Kidney glomerular epithelial cell (primary cell): ENCODE data around the gene FBLN1.
A peak's percentile ranks its signal among the peaks of the same experiment; 100 is the strongest.
"Not testable (repeated sequence)": the region's sequence is repeated elsewhere in the genome, so short reads cannot be mapped to it uniquely, and the experiment has no call there.

ENCODE experiments used
- DNase-seq: peaks from one replicate; lab custom pipeline; 2025; lab: John Stamatoyannopoulos, UW

Gene FBLN1

GRCh38 chr22:45585946-45586540, 83.4 kb downstream of the FBLN1 start:
- DNase-seq, result no peak

- no peak for DNase-seq
These were observed 84.1 kb downstream of the FBLN1 start for GRCh38 chr22:45586651-45587405.

- DNase-seq, result no peak
These were observed 85.2 kb downstream of the FBLN1 start for GRCh38 chr22:45587638-45588505.

- no peak for DNase-seq
These were observed 86.9 kb downstream of the FBLN1 start for GRCh38 chr22:45589556-45589955.

- DNase-seq, result no peak
These were observed 87.6 kb downstream of the FBLN1 start for GRCh38 chr22:45590262-45590661.

GRCh38 chr22:45591633-45592213, 89.0 kb downstream of the FBLN1 start:
- not testable (repeated sequence) for DNase-seq

GRCh38 chr22:45594123-45594941, 91.6 kb downstream of the FBLN1 start:
- DNase-seq, result no peak

GRCh38 chr22:45597460-45598192, 94.9 kb downstream of the FBLN1 start:
- no peak for DNase-seq

GRCh38 chr22:45598596-45599217, 96.0 kb downstream of the FBLN1 start:
- DNase-seq, result no peak

GRCh38 chr22:45599836-45600577, 97.3 kb downstream of the FBLN1 start:
- no peak for DNase-seq

- peak; percentile 40 for DNase-seq
These were observed 98.4 kb downstream of the FBLN1 start for GRCh38 chr22:45600790-45601730.

- no peak for DNase-seq
These were observed 99.5 kb downstream of the FBLN1 start for GRCh38 chr22:45602004-45602733.

GRCh38 chr22:45602824-45603595, 100.3 kb downstream of the FBLN1 start:
- no peak for DNase-seq

GRCh38 chr22:45603619-45604018, 100.9 kb downstream of the FBLN1 start:
- no peak for DNase-seq

GRCh38 chr22:45608045-45608444, 105.4 kb downstream of the FBLN1 start:
- not testable (repeated sequence) for DNase-seq

- peak; percentile 55 for DNase-seq
These were observed 106.1 kb downstream of the FBLN1 start for GRCh38 chr22:45608763-45609180.

GRCh38 chr22:45612451-45612901, 109.8 kb downstream of the FBLN1 start:
- peak; percentile 74 for DNase-seq
